H9 (cell line): Measurements from ENCODE around the gene ARNT2. TPM values are rescaled to one million over a fixed set of nuclear protein-coding genes. Genes with fewer than 3 reads are reported as not detected.
A peak's percentile ranks its signal among the peaks of the same experiment; 100 is the strongest.

Experiments
- DNase-seq: peaks from one replicate; pipeline ENCODE4 v3.0.0-alpha.2; 2017
- H2AFZ ChIP-seq: one replicate; pipeline ENCODE4 v1.6.1; 2013; ENCODE audit warnings: mild to moderate bottlenecking, low read length, control low read depth, moderate library complexity
- H2AK5ac ChIP-seq: 2 replicates; pipeline ENCODE4 v1.6.1; 2013; ENCODE audit warnings: low read length, control low read depth, mixed read lengths; ENCODE audit not compliant: insufficient read length
- H2BK120ac ChIP-seq: one replicate; pipeline ENCODE4 v1.6.1; 2013; ENCODE audit warnings: low read depth, mild to moderate bottlenecking, low read length, control low read depth, inconsistent platforms; ENCODE audit not compliant: poor library complexity, severe bottlenecking
- H2BK12ac ChIP-seq: 2 replicates; pipeline ENCODE4 v1.6.1; 2013; ENCODE audit warnings: low read length, control low read depth, mixed read lengths, low read depth; ENCODE audit not compliant: insufficient read length
- H2BK15ac ChIP-seq: 2 replicates; pipeline ENCODE4 v1.6.1; 2013; ENCODE audit warnings: low read depth, low read length, control low read depth
- H2BK20ac ChIP-seq: one replicate; pipeline ENCODE4 v1.6.1; 2013; ENCODE audit warnings: low read depth, mild to moderate bottlenecking, low read length, control low read depth, inconsistent platforms; ENCODE audit not compliant: poor library complexity, severe bottlenecking
- H2BK5ac ChIP-seq: 2 replicates; pipeline ENCODE4 v1.6.1; 2013; ENCODE audit warnings: low read length, control low read depth, mixed read lengths; ENCODE audit not compliant: insufficient read length
- H3K14ac ChIP-seq: 2 replicates; pipeline ENCODE4 v1.6.1; 2013; ENCODE audit warnings: low read length, control low read depth; ENCODE audit not compliant: insufficient read depth
- H3K18ac ChIP-seq: 2 replicates; pipeline ENCODE4 v1.6.1; 2013; ENCODE audit warnings: low read depth, mild to moderate bottlenecking, mixed read lengths, low read length, control low read depth; ENCODE audit not compliant: insufficient read length
- H3K23ac ChIP-seq: 2 replicates; pipeline ENCODE4 v1.6.1; 2013; ENCODE audit warnings: low read length, control low read depth, mixed read lengths, low read depth; ENCODE audit not compliant: insufficient read length
- H3K23me2 ChIP-seq: 2 replicates; pipeline ENCODE4 v1.6.1; 2013; ENCODE audit warnings: low read depth, mild to moderate bottlenecking, mixed read lengths, low read length, control low read depth; ENCODE audit not compliant: insufficient read length, poor library complexity, severe bottlenecking
- H3K27ac ChIP-seq: 2 replicates; pipeline ENCODE4 v1.5.1; 2013; ENCODE audit warnings: low read length, control low read depth, mixed read lengths, low read depth; ENCODE audit not compliant: insufficient read length
- H3K27me3 ChIP-seq: 2 replicates; pipeline ENCODE4 v1.6.1; 2013; ENCODE audit warnings: low read length, control low read depth, inconsistent platforms; ENCODE audit not compliant: insufficient read depth
- H3K4ac ChIP-seq: 2 replicates; pipeline ENCODE4 v1.6.1; 2013; ENCODE audit warnings: low read depth, mild to moderate bottlenecking, control low read depth, inconsistent platforms, low read length, moderate library complexity
- H3K4me1 ChIP-seq: 2 replicates; pipeline ENCODE4 v1.6.1; 2013; ENCODE audit warnings: low read length, control low read depth, inconsistent platforms; ENCODE audit not compliant: insufficient read depth
- H3K4me2 ChIP-seq: 2 replicates; pipeline ENCODE4 v1.6.1; 2013; ENCODE audit warnings: low read length, control low read depth, mixed read lengths; ENCODE audit not compliant: insufficient read length, insufficient read depth
- H3K56ac ChIP-seq: 2 replicates; pipeline ENCODE4 v1.6.1; 2013; ENCODE audit warnings: low read depth, mild to moderate bottlenecking, mixed read lengths, low read length, control low read depth; ENCODE audit not compliant: insufficient read length
- H3K79me1 ChIP-seq: 2 replicates; pipeline ENCODE4 v1.6.1; 2013; ENCODE audit warnings: low read depth, mild to moderate bottlenecking, moderate library complexity, low read length, control low read depth, inconsistent platforms; ENCODE audit not compliant: insufficient read depth, poor library complexity, severe bottlenecking
- H3K79me2 ChIP-seq: 2 replicates; pipeline ENCODE4 v1.6.1; 2013; ENCODE audit warnings: low read length, control low read depth, inconsistent platforms; ENCODE audit not compliant: insufficient read depth
- H3K9ac ChIP-seq: 2 replicates; pipeline ENCODE4 v1.6.1; 2013; ENCODE audit warnings: low read length, control low read depth, mixed read lengths; ENCODE audit not compliant: insufficient read length; ENCODE audit errors: extremely low read depth
- H3K9me3 ChIP-seq: one replicate; pipeline ENCODE4 v1.6.1; 2013; ENCODE audit warnings: low read depth, low read length, inconsistent platforms; ENCODE audit not compliant: control insufficient read depth
- H3T11ph ChIP-seq: one replicate; pipeline ENCODE4 v1.6.1; 2013; ENCODE audit warnings: mild to moderate bottlenecking, low read length, control low read depth, inconsistent platforms
- H4K20me1 ChIP-seq: one replicate; pipeline ENCODE4 v1.6.1; 2013; ENCODE audit not compliant: control insufficient read depth, insufficient read length, insufficient read depth
- H4K5ac ChIP-seq: 2 replicates; pipeline ENCODE4 v1.6.1; 2013; ENCODE audit warnings: low read depth, mild to moderate bottlenecking, mixed read lengths, low read length, control low read depth; ENCODE audit not compliant: insufficient read length
- H4K8ac ChIP-seq: replicated peaks from 2 replicates; pipeline ENCODE4 v1.6.1; 2013; ENCODE audit warnings: low read length, control low read depth, mixed read lengths, low read depth; ENCODE audit not compliant: insufficient read length
- H4K91ac ChIP-seq: 2 replicates; pipeline ENCODE4 v1.6.1; 2013; ENCODE audit warnings: low read depth, mild to moderate bottlenecking, moderate library complexity, mixed read lengths, low read length, control low read depth; ENCODE audit not compliant: insufficient read length
- H3K27ac Mint-ChIP-seq, 3 experiments: 2 replicates in 2 of 3; 3 replicates in 1 of 3; pipeline ENCODE4 v1.8.0; 2020 to 2021; ENCODE audit warnings: mixed read lengths in 3 of 3, mild to moderate bottlenecking in 1 of 3, moderate library complexity in 1 of 3
- H3K27me3 Mint-ChIP-seq: 2 replicates; pipeline ENCODE4 v1.8.0; 2021; ENCODE audit warnings: low read depth, mild to moderate bottlenecking, moderate library complexity, mixed read lengths
- H3K36me3 Mint-ChIP-seq, 3 experiments: 2 replicates in 2 of 3; 3 replicates in 1 of 3; pipeline ENCODE4 v1.8.0; 2020 to 2021; ENCODE audit warnings: low read depth in 3 of 3, mixed read lengths in 3 of 3; ENCODE audit not compliant: insufficient read depth in 1 of 3
- H3K4me1 Mint-ChIP-seq, 2 experiments: 2 replicates each; pipeline ENCODE4 v1.8.0; 2020; ENCODE audit warnings: mixed read lengths in 2 of 2
- H3K4me3 Mint-ChIP-seq, 2 experiments: 2 replicates in 1 of 2; 3 replicates in 1 of 2; pipeline ENCODE4 v1.8.0; 2020 to 2021; ENCODE audit warnings: mild to moderate bottlenecking in 2 of 2, mixed read lengths in 2 of 2, moderate library complexity in 1 of 2
- H3K9me3 Mint-ChIP-seq, 2 experiments: 2 replicates in 1 of 2; 3 replicates in 1 of 2; pipeline ENCODE4 v1.8.0; 2020; ENCODE audit warnings: mild to moderate bottlenecking in 2 of 2, mixed read lengths in 2 of 2, moderate library complexity in 1 of 2
- WGBS: extraction: QIAGEN DNeasy Blood & Tissue Kit; methylation state at CpG from one replicate; pipeline ENCODE4 v1.1.7; 2013; ENCODE audit warnings: missing lambda C conversion rate, low lambda C conversion rate, mixed read lengths; ENCODE audit not compliant: insufficient read length; ENCODE audit errors: extremely low coverage; 5-methylcytosine and 5-hydroxymethylcytosine counted together
- total RNA-seq: library from RNA; stranded (reverse); gene quantifications from 2 replicates; pipeline ENCODE4 v1.2.1, GENCODE V29; 2021
- TF ChIP-seq, protein P1 (sequence below): fragments of 200-600 bp; sonication (generic); conservative IDR thresholded peaks from 3 replicates; pipeline ENCODE4 v1.8.0; 2021; ENCODE audit warnings: antibody characterized with exemption, mild to moderate bottlenecking

ARNT2 gene
- total RNA-seq, 1 experiment from 2014 or later: 10.5 TPM

DNA sequence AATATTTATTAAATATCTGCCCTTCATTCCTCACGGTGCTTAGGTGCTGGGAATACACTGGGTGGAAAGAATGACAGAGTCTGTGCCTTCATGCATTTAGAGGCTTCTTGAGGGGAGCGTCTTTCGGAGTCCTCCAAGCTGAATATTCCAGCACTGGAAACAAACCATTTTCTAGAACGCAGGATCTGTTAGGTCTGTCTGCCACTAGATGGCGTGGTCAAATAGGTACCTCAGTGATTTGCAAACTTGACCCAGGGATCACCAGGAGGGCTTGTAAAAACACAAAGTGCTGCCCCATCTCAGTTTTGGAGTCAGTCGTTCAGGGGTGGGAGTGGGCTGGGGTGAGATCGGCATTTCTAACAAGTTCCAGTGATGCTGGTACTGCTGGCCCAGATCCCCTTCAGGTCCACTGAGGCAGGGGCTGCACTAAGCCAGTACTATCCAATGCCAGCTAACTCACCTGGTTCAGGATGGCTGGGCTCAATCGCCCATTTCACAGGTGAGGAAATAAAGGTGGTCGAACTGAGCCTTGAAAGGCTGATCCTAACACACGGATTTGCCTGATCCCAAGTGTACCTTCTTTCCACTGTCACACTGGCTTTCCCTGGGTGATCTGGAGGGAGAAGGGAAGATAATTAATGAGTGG is 14.8 kb downstream of the ARNT2 start:
- H2AFZ ChIP-seq: no peak overlapping the region
- no peak overlapping the region for H2BK120ac ChIP-seq
- H3K27ac ChIP-seq: no peak overlapping the region
- no peaks in the 10 kb centered on the region for H3K9me3 ChIP-seq
- no peaks in the 10 kb centered on the region for H3K23me2 ChIP-seq
- H3K9ac ChIP-seq: no peak overlapping the region
- no peak overlapping the region for H2BK5ac ChIP-seq
- H3K9me3 Mint-ChIP-seq: peaks cover 0 to 3% of the 10 kb centered on the region in 2 experiments; a peak in 2 of 5 replicates
- H3K18ac ChIP-seq: no peak overlapping the region
- no peaks in the 10 kb centered on the region for H3K36me3 Mint-ChIP-seq
- peaks cover 7 to 13% of the 10 kb centered on the region in 2 experiments for H3K4me1 Mint-ChIP-seq
- H3K56ac ChIP-seq: no peak overlapping the region
- H2BK15ac ChIP-seq: no peak overlapping the region
- no peak overlapping the region for H2BK20ac ChIP-seq
- no peak overlapping the region for H3K4ac ChIP-seq
- H4K20me1 ChIP-seq: no peaks in the 10 kb centered on the region
- H3K79me1 ChIP-seq: no peaks in the 10 kb centered on the region
- H4K91ac ChIP-seq: no peak overlapping the region
- no peak overlapping the region for H3K4me3 Mint-ChIP-seq
- no peak overlapping the region for H3T11ph ChIP-seq
- no peaks in the 10 kb centered on the region for H3K27me3 ChIP-seq
- TF ChIP-seq, protein P1, sequence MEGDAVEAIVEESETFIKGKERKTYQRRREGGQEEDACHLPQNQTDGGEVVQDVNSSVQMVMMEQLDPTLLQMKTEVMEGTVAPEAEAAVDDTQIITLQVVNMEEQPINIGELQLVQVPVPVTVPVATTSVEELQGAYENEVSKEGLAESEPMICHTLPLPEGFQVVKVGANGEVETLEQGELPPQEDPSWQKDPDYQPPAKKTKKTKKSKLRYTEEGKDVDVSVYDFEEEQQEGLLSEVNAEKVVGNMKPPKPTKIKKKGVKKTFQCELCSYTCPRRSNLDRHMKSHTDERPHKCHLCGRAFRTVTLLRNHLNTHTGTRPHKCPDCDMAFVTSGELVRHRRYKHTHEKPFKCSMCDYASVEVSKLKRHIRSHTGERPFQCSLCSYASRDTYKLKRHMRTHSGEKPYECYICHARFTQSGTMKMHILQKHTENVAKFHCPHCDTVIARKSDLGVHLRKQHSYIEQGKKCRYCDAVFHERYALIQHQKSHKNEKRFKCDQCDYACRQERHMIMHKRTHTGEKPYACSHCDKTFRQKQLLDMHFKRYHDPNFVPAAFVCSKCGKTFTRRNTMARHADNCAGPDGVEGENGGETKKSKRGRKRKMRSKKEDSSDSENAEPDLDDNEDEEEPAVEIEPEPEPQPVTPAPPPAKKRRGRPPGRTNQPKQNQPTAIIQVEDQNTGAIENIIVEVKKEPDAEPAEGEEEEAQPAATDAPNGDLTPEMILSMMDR: peak; percentile 77
- H4K5ac ChIP-seq: no peak overlapping the region
- H3K4me1 ChIP-seq: no peaks in the 10 kb centered on the region
- no peaks in the 10 kb centered on the region for H3K79me2 ChIP-seq
- H3K27ac Mint-ChIP-seq: no peak overlapping the region
- WGBS: no CpG with 5 or more reads among the region's 10 CpGs
- no peak for DNase-seq
- H3K27me3 Mint-ChIP-seq: no peaks in the 10 kb centered on the region; the same call in 1 of the 2 replicates
- no peak overlapping the region for H3K14ac ChIP-seq
- no peak overlapping the region for H2BK12ac ChIP-seq
- H4K8ac ChIP-seq: no peak overlapping the region
- no peak overlapping the region for H2AK5ac ChIP-seq
- H3K4me2 ChIP-seq: no peak overlapping the region
- H3K23ac ChIP-seq: no peak overlapping the region
